ENCODE data around the gene RHBDF2.

- TF ChIP-seq CTCF (IDR thresholded peaks at IDR 0.05) (no peak), POLR2A (IDR thresholded peaks at IDR 0.05) (no peak)
These were observed 1.0 kb downstream of the RHBDF2 start for GRCh38 chr17:76500074-76500746.

Measured in testis (tissue), 2 donors.